Measurements from ENCODE around the gene THOC6.
"Not testable (repeated sequence)": the region's sequence is repeated elsewhere in the genome, so short reads cannot be mapped to it uniquely, and the experiment has no call there.

The THOC6 gene

DNA sequence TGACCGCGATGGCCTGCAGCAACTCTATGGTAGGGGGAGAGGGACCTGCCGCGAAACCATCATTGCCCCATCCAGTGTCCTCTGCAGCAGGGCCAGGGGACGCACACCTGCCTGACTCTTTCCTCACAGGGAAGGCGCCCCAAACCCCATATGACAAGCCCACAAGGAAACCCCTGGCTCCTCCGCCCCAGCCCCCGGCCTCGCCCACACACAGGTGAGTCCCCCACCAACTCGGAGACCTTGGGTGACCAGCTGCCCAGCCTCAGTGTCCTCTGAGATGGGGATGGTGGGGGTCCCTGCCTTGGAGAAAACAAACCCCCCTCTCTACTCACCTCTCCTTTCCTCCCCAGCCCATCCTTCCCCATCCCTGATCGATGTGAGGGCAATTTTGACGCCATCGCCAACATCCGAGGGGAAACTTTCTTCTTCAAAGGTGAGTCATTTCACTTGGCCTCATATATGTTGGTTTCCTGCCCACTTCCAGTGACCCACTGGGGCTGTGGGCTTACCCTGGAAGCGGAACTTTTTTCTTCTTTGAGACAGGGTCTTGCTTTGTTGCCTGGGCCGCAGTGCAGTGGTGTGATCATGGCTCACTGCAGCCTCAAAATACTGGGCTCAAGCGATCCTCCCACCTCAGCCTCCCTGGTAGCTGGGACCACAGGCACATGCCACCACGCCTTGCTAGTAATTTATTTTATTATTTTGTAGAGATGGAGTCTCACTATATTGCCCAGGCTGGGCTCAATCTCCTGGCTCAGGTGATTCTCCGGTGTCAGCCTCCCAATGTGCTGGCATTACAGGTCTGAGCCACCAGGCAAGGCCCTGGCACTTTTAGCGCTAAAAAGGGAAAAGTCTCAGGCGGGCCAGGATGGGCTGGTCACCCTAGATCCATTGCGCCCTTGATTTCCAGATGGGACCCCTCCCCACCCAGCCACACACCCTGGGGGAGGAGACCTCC, 33.6 kb downstream of the THOC6 start:
- DNase-seq = no peak

DNA sequence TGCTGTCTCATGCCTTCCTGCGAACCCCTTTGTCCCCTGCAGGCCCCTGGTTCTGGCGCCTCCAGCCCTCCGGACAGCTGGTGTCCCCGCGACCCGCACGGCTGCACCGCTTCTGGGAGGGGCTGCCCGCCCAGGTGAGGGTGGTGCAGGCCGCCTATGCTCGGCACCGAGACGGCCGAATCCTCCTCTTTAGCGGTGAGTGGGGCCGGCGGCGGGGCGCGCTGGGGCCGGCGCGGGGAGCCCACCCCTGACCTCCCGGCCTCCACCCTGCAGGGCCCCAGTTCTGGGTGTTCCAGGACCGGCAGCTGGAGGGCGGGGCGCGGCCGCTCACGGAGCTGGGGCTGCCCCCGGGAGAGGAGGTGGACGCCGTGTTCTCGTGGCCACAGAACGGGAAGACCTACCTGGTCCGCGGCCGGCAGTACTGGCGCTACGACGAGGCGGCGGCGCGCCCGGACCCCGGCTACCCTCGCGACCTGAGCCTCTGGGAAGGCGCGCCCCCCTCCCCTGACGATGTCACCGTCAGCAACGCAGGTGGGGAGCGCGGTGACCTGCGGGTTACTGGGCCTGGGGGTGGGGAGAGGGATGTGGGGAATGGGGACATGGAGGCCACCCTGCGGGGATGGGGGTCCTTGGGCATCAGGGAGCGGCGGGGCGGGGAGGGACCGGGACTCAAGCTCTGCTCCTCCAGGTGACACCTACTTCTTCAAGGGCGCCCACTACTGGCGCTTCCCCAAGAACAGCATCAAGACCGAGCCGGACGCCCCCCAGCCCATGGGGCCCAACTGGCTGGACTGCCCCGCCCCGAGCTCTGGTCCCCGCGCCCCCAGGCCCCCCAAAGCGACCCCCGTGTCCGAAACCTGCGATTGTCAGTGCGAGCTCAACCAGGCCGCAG, 34.5 kb downstream of the THOC6 start:
- peak; percentile 10 to 18 for DNase-seq

- DNase-seq = peak; percentile 21 to 48
Measured at GRCh38 chr16:3059041-3059722, 35.3 kb downstream of the THOC6 start.

DNA sequence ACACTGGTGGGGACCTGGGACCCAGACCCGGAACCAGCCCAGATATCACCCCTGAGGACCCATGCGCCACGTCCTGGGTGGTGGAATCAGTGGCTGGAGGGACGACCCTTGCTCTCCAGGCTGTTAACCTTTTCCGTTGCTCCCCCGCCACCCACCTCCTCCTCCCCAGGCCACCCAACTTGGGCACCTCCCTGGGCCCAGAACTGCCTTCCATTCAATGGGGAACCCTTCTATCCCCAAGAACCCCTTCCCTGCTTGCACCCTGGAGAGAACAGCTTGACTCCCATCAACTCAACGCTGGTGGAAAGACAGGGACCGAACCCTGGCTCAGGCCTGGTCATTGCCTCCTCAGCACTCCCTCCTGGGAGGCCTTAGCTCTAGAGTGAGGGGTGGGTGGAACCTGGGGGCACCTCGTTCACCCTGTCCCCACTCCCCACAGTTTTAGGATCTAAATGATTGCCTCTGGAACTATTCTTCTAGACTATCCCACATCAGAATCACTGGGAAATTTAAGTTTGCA, 35.9 kb downstream of the THOC6 start:
- no peak for DNase-seq

GRCh38 chr16:3060339-3061127, 36.7 kb downstream of the THOC6 start:
- DNase-seq = no peak

GRCh38 chr16:3062553-3062952, 38.7 kb downstream of the THOC6 start:
- no peak for DNase-seq

GRCh38 chr16:3063625-3064386, 40.0 kb downstream of the THOC6 start:
- DNase-seq = no peak

- DNase-seq = no peak
Measured at GRCh38 chr16:3065069-3065741, 41.4 kb downstream of the THOC6 start, which contains the start of gene IL32. Gene IL32 (plus strand): TSS chr16:3065640. CDS start chr16:3065812, 172 bp downstream.

DNA sequence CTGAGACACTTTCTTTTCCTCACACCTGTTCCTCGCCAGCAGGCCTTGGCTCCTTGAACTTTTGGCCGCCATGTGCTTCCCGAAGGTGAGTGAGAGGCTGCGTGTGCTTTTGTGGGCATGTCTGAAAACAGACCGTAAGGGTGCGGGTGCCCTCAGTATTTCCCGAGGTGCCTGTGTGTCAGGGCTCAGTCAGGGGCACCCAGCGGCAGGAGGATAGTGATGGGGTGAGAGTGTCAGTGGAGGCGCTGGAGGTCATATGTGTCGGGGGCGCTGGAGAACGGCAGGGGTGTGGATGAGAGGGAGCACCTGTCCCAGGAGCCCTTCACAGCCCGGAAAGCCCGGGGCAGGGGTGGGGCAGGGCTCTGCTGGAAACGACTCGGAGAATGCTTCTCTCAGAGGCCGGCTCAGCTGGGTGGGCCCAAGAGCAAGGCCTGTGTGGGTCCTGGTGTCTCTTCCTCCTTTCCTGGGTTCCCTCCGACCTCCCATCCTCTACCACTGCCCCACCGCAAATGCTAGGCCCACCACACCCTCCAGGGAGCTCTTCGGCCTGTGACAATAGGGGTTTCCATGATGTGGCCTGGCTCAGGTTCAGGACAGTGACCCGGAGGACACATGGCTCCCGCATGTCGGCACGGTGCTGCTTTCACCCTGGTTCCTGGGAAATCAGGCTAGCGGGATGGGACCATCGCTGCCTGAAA, 42.1 kb downstream of the THOC6 start:
- no peak for DNase-seq

GRCh38 chr16:3066440-3066748, 42.6 kb downstream of the THOC6 start:
- DNase-seq = no peak

GRCh38 chr16:3068487-3068886, 44.7 kb downstream of the THOC6 start:
- DNase-seq = no peak

- DNase-seq = not testable (repeated sequence)
Measured at GRCh38 chr16:3069146-3069545, 45.3 kb downstream of the THOC6 start.

DNA sequence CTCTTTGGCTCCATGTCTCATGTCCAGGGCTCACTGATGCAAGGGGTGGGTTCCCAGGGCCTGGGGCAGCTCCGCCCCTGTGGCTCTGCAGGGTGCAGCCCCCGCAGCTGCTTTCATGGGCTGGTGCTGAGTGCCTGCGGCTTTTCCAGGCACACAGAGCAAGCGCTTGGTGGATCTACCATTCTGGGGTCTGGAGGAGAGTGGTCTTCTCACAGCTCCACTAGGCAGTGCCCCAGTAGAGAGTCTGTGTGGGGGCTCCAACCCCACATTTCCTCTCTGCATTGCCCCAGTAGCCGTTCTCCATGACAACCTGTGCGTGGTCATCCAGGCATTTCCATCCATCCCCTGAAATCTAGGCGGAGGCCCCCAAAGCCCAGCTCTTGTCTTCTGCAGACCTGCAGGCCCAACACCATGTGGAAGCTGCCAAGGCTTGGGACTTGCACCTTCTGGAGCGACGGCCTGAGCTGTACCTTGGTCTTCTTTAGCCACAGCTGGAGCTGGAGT, 46.8 kb downstream of the THOC6 start:
- DNase-seq = no peak

DNA sequence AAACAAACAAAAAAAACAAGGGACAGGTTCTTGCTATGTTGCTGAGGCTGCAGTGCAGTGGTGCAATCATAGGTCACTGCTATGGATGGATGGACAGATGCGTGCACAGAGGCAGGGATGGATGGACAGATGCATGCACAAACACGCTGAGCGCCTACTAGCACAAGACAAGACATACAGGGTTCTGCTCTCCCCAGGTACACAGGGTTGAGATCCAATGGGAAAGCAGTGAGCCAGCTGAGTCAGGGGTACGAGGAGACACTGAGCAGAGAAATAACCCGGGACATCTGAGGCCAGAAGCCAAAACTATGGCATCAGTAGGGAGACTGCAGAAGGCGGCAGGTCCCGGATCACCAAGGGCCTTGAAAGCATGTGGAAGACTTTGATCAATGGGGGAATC, 47.8 kb downstream of the THOC6 start:
- no peak for DNase-seq

GRCh38 chr16:3072148-3072547, 48.3 kb downstream of the THOC6 start:
- not testable (repeated sequence) for DNase-seq

DNA sequence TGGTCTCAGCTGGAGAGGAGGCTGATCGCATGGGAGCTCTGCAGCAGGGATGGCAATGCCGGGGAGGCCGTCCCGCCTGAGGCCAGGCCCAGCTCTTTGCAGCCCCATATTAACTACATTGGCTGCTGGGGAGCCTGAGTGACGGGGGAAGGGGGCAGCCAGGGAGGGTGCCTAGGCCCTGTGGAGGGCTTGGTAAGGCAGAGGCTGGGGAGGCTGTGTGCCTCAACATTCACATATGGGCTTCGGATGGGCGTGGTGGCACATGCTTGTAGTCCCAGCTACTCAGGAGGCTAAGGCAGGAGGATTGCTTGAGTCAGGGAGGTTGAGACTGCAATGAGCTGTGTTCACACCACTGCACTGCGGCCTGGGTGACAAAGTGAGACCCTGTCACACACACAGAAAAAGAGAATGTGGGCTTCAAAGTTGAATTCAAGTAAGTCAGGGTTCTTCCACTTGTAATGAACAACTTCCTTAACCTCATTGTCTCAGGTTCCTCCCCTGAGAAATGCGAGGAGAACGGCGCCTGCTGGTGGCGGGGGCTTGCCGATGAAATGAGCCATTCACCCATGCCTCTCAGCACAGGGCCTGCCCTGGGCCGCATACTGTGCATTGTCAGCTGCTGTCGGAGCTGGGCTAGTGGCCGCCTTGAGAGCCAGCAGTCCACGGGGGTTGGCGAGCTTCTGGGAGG, 48.9 kb downstream of the THOC6 start:
- not testable (repeated sequence) for DNase-seq

- no peak for DNase-seq
Measured at GRCh38 chr16:3073448-3073847, 49.6 kb downstream of the THOC6 start.

DNA sequence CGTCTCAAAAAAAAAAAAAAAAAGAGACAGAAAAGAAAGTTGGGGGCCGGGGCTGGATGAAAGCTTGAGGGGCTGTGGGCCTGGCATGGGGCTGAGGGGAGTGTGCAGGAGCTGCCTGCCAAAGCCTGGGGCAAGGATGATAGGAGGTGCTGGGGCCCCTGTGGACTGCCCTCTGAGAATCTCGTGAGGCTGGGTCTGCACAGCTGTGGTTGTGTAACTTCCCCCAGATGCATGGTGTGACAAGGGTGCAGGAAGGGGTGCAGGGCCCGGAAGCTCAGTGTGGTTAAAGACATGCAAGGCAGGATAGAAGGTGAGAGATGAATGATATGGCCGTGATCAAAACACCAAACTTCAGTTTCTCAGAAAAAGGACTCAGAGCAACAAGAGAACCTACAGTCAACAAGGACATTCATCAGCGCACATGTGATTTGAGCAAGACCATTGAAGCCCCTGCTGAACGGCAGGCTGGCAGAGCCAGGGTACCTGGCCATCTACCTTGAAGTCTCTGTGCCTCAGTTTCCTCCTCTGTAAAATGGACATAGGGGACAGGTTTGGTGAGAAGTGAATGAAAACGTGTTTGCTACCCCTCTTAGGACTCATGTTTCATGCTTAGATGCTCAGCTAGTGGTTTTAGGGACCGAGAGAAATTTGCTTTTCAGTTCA, 51.2 kb downstream of the THOC6 start:
- peak; percentile 48 to 72 for DNase-seq

DNA sequence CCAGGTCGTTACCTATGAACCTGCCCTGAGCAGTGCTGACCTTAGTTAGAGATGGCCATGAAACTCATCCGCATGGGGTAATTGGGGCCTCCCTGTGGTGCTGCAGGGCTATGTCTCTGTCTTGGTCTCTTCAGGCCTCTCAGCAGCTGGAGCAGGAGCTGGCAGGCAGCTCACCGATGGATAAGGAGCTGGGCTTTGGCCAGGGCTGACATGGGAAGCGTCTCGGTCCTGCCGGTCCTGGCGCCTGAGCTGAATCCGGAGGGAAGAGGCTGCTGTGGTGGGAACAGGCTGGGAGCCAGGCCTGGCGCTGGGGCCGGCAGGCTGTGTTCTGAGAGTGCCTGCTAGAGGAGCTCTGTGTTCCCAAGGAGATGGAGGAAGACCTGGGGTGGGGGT, 51.7 kb downstream of the THOC6 start:
- no peak for DNase-seq

Measured in Kasumi-1 (cell line).